SKM-1 (cell line): ENCODE results near the gene NSF.
"Not testable (repeated sequence)": the region's sequence is repeated elsewhere in the genome, so short reads cannot be mapped to it uniquely, and the experiment has no call there.

Experiments
- DNase-seq: peaks from one replicate; lab custom pipeline; 2025; ENCODE audit not compliant: unreplicated experiment; lab: John Stamatoyannopoulos, UW

Gene NSF

GRCh38 chr17:46699014-46699413, 108.5 kb downstream of the NSF start:
- not testable (repeated sequence) for DNase-seq

GRCh38 chr17:46717999-46718398, 127.5 kb downstream of the NSF start:
- DNase-seq: no peak

GRCh38 chr17:46719891-46720290, 129.4 kb downstream of the NSF start:
- no peak for DNase-seq

GRCh38 chr17:46720408-46720807, 129.9 kb downstream of the NSF start:
- DNase-seq: no peak

- DNase-seq: no peak
Measured at GRCh38 chr17:46722662-46723285, 132.3 kb downstream of the NSF start.

GRCh38 chr17:46726206-46726605, 135.7 kb downstream of the NSF start:
- DNase-seq: no peak

GRCh38 chr17:46727572-46728348, 137.3 kb downstream of the NSF start:
- DNase-seq: no peak

GRCh38 chr17:46730026-46730425, 139.6 kb downstream of the NSF start:
- DNase-seq: no peak

GRCh38 chr17:46730679-46731078, 140.2 kb downstream of the NSF start:
- DNase-seq: no peak

- no peak for DNase-seq
Measured at GRCh38 chr17:46732160-46732559, 141.7 kb downstream of the NSF start.

- DNase-seq: no peak
Measured at GRCh38 chr17:46732754-46733398, 142.4 kb downstream of the NSF start.

GRCh38 chr17:46733837-46734475, 143.5 kb downstream of the NSF start:
- no peak for DNase-seq

GRCh38 chr17:46736100-46736499, 145.6 kb downstream of the NSF start:
- no peak for DNase-seq

- no peak for DNase-seq
Measured at GRCh38 chr17:46737326-46737725, 146.9 kb downstream of the NSF start.

- no peak for DNase-seq
Measured at GRCh38 chr17:46738544-46738943, 148.1 kb downstream of the NSF start.

GRCh38 chr17:46739982-46740381, 149.5 kb downstream of the NSF start:
- no peak for DNase-seq

GRCh38 chr17:46741122-46741730, 150.8 kb downstream of the NSF start:
- no peak for DNase-seq

GRCh38 chr17:46742565-46743270, 152.2 kb downstream of the NSF start:
- no peak for DNase-seq

- DNase-seq: no peak
Measured at GRCh38 chr17:46744441-46744840, 154.0 kb downstream of the NSF start.

GRCh38 chr17:46745376-46745775, 154.9 kb downstream of the NSF start:
- no peak for DNase-seq

- no peak for DNase-seq
Measured at GRCh38 chr17:46751425-46751824, 161.0 kb downstream of the NSF start.
